Suprapubic skin (tissue), 4 donors: Measurements from ENCODE around the gene JMJD8. TPM values are rescaled to one million over a fixed set of nuclear protein-coding genes. Genes with fewer than 3 reads are reported as not detected.

Experiments used
- DNase-seq, 2 donors: peaks; one replicate each; pipeline ENCODE4 v3.0.0-alpha.2; 2019; ENCODE audit warnings: low spot score in 2 of 2
- H3K27ac ChIP-seq: fragments of 200-600 bp; sonication (generic); one replicate; pipeline ENCODE4 v1.5.1; 2019
- H3K27me3 ChIP-seq: fragments of 200-600 bp; sonication (generic); one replicate; pipeline ENCODE4 v1.5.1; 2019
- H3K36me3 ChIP-seq: fragments of 200-600 bp; sonication (generic); one replicate; pipeline ENCODE4 v1.5.1; 2019
- H3K4me1 ChIP-seq: fragments of 200-600 bp; sonication (generic); one replicate; pipeline ENCODE4 v1.5.1; 2019
- H3K4me3 ChIP-seq: fragments of 200-600 bp; sonication (generic); one replicate; pipeline ENCODE4 v1.5.1; 2019; ENCODE audit warnings: mild to moderate bottlenecking
- H3K9me3 ChIP-seq: fragments of 200-600 bp; sonication (generic); one replicate; pipeline ENCODE4 v1.5.1; 2019
- CTCF ChIP-seq, 2 donors: fragments of 200-600 bp in 1 of 2; fragments of 450-650 bp in 1 of 2; sonication (generic) in 1 of 2; IDR thresholded peaks; one replicate each; pipeline ENCODE4 v1.5.1; 2016 to 2019; ENCODE audit warnings: antibody characterized with exemption in 2 of 2, mild to moderate bottlenecking in 1 of 2, moderate library complexity in 1 of 2
- EP300 ChIP-seq: sonication (generic); formaldehyde crosslinking; IDR thresholded peaks from one replicate; pipeline ENCODE4 v1.6.1; 2017; ENCODE audit warnings: antibody characterized with exemption
- POLR2A ChIP-seq, 2 donors: fragments of 450-650 bp; IDR thresholded peaks; one replicate each; pipeline ENCODE4 v1.6.1; 2017; ENCODE audit warnings: antibody characterized with exemption in 2 of 2, mild to moderate bottlenecking in 2 of 2, moderate library complexity in 2 of 2
- POLR2AphosphoS5 ChIP-seq, 3 donors: sonication (generic); formaldehyde crosslinking; IDR thresholded peaks; one replicate each; pipeline ENCODE4 v1.6.1; 2017; ENCODE audit warnings: antibody characterized with exemption in 3 of 3
- WGBS: methylation state at CpG from one replicate; pipeline ENCODE4 v1.1.5; 2018; 5-methylcytosine and 5-hydroxymethylcytosine counted together
- total RNA-seq, 4 donors: library from RNA; depleted of rRNA; stranded (reverse); fragments of >200 nt; gene quantifications; one replicate each; pipeline ENCODE4 v1.1.0, GENCODE V29; 2016

The JMJD8 gene
- total RNA-seq, 4 donors from 2014 or later = 47.0 to 87.4 (median 60.5) TPM

GRCh38 chr16:646679-647172 is 37.4 kb downstream of the JMJD8 start:
- peaks cover 65% of the 10 kb centered on the region for H3K4me1 ChIP-seq
- no peaks in the 10 kb centered on the region for H3K36me3 ChIP-seq
- WGBS = 75% methylated on average over 9 of the region's 22 CpGs
- DNase-seq = no peak
- TF ChIP-seq POLR2A (IDR thresholded peaks at IDR 0.05) = no peak
- TF ChIP-seq EP300 = no peak
- TF ChIP-seq CTCF (IDR thresholded peaks at IDR 0.05) = no peak
- no peak for TF ChIP-seq POLR2AphosphoS5 (IDR thresholded peaks at IDR 0.05)
- H3K9me3 ChIP-seq = no peaks in the 10 kb centered on the region
- no peaks in the 10 kb centered on the region for H3K27me3 ChIP-seq
- H3K4me3 ChIP-seq = no peak overlapping the region
- no peak overlapping the region for H3K27ac ChIP-seq

GRCh38 chr16:645852-646678 is 38.1 kb downstream of the JMJD8 start:
- TF ChIP-seq POLR2A (IDR thresholded peaks at IDR 0.05) (no peak), EP300 (no peak), POLR2AphosphoS5 (IDR thresholded peaks at IDR 0.05) (no peak), CTCF (IDR thresholded peaks at IDR 0.05) (no peak)
- WGBS = 53% methylated on average over 21 of the region's 32 CpGs
- no peak for DNase-seq
- no peak overlapping the region for H3K4me3 ChIP-seq
- H3K27me3 ChIP-seq = no peaks in the 10 kb centered on the region
- H3K9me3 ChIP-seq = no peaks in the 10 kb centered on the region
- H3K4me1 ChIP-seq = peaks cover 72% of the 10 kb centered on the region
- no peaks in the 10 kb centered on the region for H3K36me3 ChIP-seq
- H3K27ac ChIP-seq = no peak overlapping the region

- TF ChIP-seq CTCF (IDR thresholded peaks at IDR 0.05) (no peak), EP300 (no peak), POLR2AphosphoS5 (IDR thresholded peaks at IDR 0.05) (no peak), POLR2A (IDR thresholded peaks at IDR 0.05) (no peak)
- 85% methylated on average over 12 of the region's 12 CpGs for WGBS
- H3K4me1 ChIP-seq = peaks cover 61% of the 10 kb centered on the region
- no peaks in the 10 kb centered on the region for H3K9me3 ChIP-seq
- no peak overlapping the region for H3K4me3 ChIP-seq
- H3K27ac ChIP-seq = no peak overlapping the region
- no peaks in the 10 kb centered on the region for H3K36me3 ChIP-seq
- no peaks in the 10 kb centered on the region for H3K27me3 ChIP-seq
- DNase-seq = no peak
Measured at GRCh38 chr16:644556-644955, 39.6 kb downstream of the JMJD8 start.

- Histone ChIP-seq H3K4me3 (peak overlapping the region; percentile 89), H3K4me1 (peaks cover 48% of the 10 kb centered on the region), H3K9me3 (no peaks in the 10 kb centered on the region), H3K27ac (peak overlapping the region; percentile 84), H3K27me3 (no peaks in the 10 kb centered on the region), H3K36me3 (no peaks in the 10 kb centered on the region)
- DNase-seq = no peak
- 70% methylated on average over 2 of the region's 13 CpGs for WGBS
- TF ChIP-seq EP300 (no peak), CTCF (IDR thresholded peaks at IDR 0.05) (no peak), POLR2AphosphoS5 (IDR thresholded peaks at IDR 0.05) (no peak)
Measured at GRCh38 chr16:643050-643368, 41.1 kb downstream of the JMJD8 start.

- H3K4me1 ChIP-seq = peaks cover 45% of the 10 kb centered on the region
- peak overlapping the region; percentile 84 for H3K27ac ChIP-seq
- no peak for DNase-seq
- 65% methylated on average over 5 of the region's 72 CpGs for WGBS
- TF ChIP-seq EP300 (no peak), CTCF (IDR thresholded peaks at IDR 0.05) (no peak), POLR2AphosphoS5 (IDR thresholded peaks at IDR 0.05) (no peak), POLR2A (IDR thresholded peaks at IDR 0.05) (no peak)
- H3K4me3 ChIP-seq = peak overlapping the region; percentile 89
- no peaks in the 10 kb centered on the region for H3K27me3 ChIP-seq
- no peaks in the 10 kb centered on the region for H3K9me3 ChIP-seq
- H3K36me3 ChIP-seq = no peaks in the 10 kb centered on the region
Measured at GRCh38 chr16:642189-643049, 41.7 kb downstream of the JMJD8 start.
